ENCODE measurements around the gene ZBTB20. TPM values are rescaled to one million over a fixed set of nuclear protein-coding genes. Genes with fewer than 3 reads are reported as not detected.

The ZBTB20 gene
- total RNA-seq, 5 donors from 2014 or later (not counting 1 experiment from before 2014, with no cell fraction given) = 43.1 to 80.7 (median 48.4) TPM

DNA sequence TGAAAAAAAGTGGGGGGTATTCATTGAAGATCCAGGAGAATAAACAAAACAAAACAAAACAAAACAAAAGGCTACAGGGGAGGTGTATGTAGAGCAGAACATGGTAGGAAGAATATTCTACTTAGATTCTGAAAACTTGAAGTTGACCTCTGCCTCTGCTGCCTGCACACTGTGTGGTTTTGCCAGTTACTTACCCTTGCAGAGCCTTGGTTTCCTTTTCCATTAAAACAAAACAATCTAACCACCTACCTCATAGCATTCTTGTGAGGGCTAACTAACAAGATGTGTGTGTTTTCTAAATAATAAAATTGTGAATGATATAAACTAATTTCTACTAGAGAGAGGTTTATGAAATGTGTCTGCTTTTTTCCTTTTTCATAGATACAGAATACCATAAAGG is 430.2 kb downstream of the ZBTB20 start:
- H3K36me3 ChIP-seq (ENCODE audit: control insufficient read depth in 2 of 2, extremely low read depth in 1 of 2, insufficient read depth in 1 of 2, low read length in 1 of 2) = no peaks in the 10 kb centered on the region
- Mint-ChIP-seq H3K27me3 (no peaks in the 10 kb centered on the region), H3K36me3 (peaks cover 35% of the 10 kb centered on the region), H3K27ac (no peak overlapping the region), H3K9me3 (no peaks in the 10 kb centered on the region), H3K4me3 (no peak overlapping the region), H3K4me1 (peaks cover 23 to 43% (median 39%) of the 10 kb centered on the region in 3 donors)
- peaks cover 0 to 22% of the 10 kb centered on the region in 2 experiments for H3K4me1 ChIP-seq (ENCODE audit: control insufficient read depth in 1 of 2, extremely low read depth in 1 of 2, insufficient read depth in 2 of 2, low read length in 2 of 2)
- no peak for DNase-seq
- ATAC-seq (replicated peaks in 1 of 4) = no peak
- no peaks in the 10 kb centered on the region for H3K27me3 ChIP-seq (replicated peaks in 1 of 2; ENCODE audit: control insufficient read depth in 2 of 2, extremely low read depth in 1 of 2, insufficient read depth in 2 of 2, low read length in 1 of 2)
- H3K4me3 ChIP-seq (ENCODE audit: control insufficient read depth in 1 of 2, extremely low read depth in 1 of 2, low read length in 1 of 2) = no peak overlapping the region
- CTCF ChIA-PET = interaction anchor here in 1 of 2 donors (0.5 kb wide), 1 partner anchor 84 kb away, joined by 5 read pairs; no protein-coding TSS in a partner anchor
- POLR2A ChIA-PET = no interaction called here
- H3K27ac ChIP-seq (ENCODE audit: low read length) = no peak overlapping the region
- no peaks in the 10 kb centered on the region for H3K9me3 ChIP-seq

DNA sequence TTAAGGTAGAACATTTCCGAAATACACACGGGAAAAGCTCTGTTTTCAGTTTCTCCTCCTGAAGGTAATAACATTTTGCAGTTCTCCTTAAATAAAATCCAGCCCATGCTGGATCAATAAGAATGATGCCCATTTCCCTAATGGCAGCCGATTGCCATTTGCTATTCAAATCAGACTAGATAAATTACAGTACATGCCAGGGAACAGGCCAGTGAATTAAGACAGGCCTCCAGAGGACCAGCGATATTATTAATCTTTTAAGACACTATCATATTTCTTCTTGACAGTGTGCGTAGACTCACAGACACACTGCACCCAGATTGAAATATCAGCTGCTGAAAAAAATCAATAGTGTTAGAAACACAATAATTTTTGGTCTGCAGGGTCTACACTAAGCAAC is 431.0 kb downstream of the ZBTB20 start:
- ChIA-PET CTCF (interaction anchor here in 1 of 2 donors (0.5 kb wide), 1 partner anchor 85 kb away, joined by 5 read pairs; no protein-coding TSS in a partner anchor), POLR2A (no interaction called here)
- Histone ChIP-seq H3K36me3 (ENCODE audit: control insufficient read depth in 2 of 2, extremely low read depth in 1 of 2, insufficient read depth in 1 of 2, low read length in 1 of 2) (no peaks in the 10 kb centered on the region), H3K9me3 (no peaks in the 10 kb centered on the region), H3K27ac (ENCODE audit: low read length) (no peak overlapping the region), H3K4me3 (ENCODE audit: control insufficient read depth in 1 of 2, extremely low read depth in 1 of 2, low read length in 1 of 2) (no peak overlapping the region), H3K4me1 (ENCODE audit: control insufficient read depth in 1 of 2, extremely low read depth in 1 of 2, insufficient read depth in 2 of 2, low read length in 2 of 2) (peaks cover 0 to 15% of the 10 kb centered on the region in 2 experiments), H3K27me3 (replicated peaks in 1 of 2; ENCODE audit: control insufficient read depth in 2 of 2, extremely low read depth in 1 of 2, insufficient read depth in 2 of 2, low read length in 1 of 2) (no peaks in the 10 kb centered on the region)
- Mint-ChIP-seq H3K27me3 (no peaks in the 10 kb centered on the region), H3K4me1 (peaks cover 15 to 35% (median 31%) of the 10 kb centered on the region in 3 donors), H3K9me3 (no peaks in the 10 kb centered on the region), H3K27ac (no peak overlapping the region), H3K4me3 (no peak overlapping the region), H3K36me3 (peaks cover 42% of the 10 kb centered on the region)
- no peak for DNase-seq
- no peak for ATAC-seq (replicated peaks in 1 of 4)
- WGBS (ENCODE audit: insufficient coverage) = 100% methylated on average over 3 of the region's 5 CpGs

GRCh38 chr3:114714957-114715460 is 432.1 kb downstream of the ZBTB20 start:
- Mint-ChIP-seq H3K27ac (no peak overlapping the region), H3K4me1 (peaks cover 8 to 34% (median 25%) of the 10 kb centered on the region in 3 donors), H3K36me3 (peaks cover 53% of the 10 kb centered on the region), H3K4me3 (no peak overlapping the region), H3K9me3 (no peaks in the 10 kb centered on the region), H3K27me3 (no peaks in the 10 kb centered on the region)
- Histone ChIP-seq H3K36me3 (ENCODE audit: control insufficient read depth in 2 of 2, extremely low read depth in 1 of 2, insufficient read depth in 1 of 2, low read length in 1 of 2) (peaks cover 0 to 2% of the 10 kb centered on the region in 2 donors), H3K9me3 (no peaks in the 10 kb centered on the region), H3K4me3 (ENCODE audit: control insufficient read depth in 1 of 2, extremely low read depth in 1 of 2, low read length in 1 of 2) (no peak overlapping the region), H3K27me3 (replicated peaks in 1 of 2; ENCODE audit: control insufficient read depth in 2 of 2, extremely low read depth in 1 of 2, insufficient read depth in 2 of 2, low read length in 1 of 2) (no peaks in the 10 kb centered on the region), H3K27ac (ENCODE audit: low read length) (no peak overlapping the region), H3K4me1 (ENCODE audit: control insufficient read depth in 1 of 2, extremely low read depth in 1 of 2, insufficient read depth in 2 of 2, low read length in 2 of 2) (peaks cover 0 to 11% of the 10 kb centered on the region in 2 experiments)
- ATAC-seq (replicated peaks in 1 of 4) (no peak), DNase-seq (no peak)
- POLR2A ChIA-PET = interaction anchor here in 1 of 2 donors (0.5 to 0.6 kb wide), 2 partner anchors 14 to 543 kb away, joined by 4 read pairs; no protein-coding TSS in a partner anchor
- WGBS (ENCODE audit: insufficient coverage) = no CpG with 5 or more reads among the region's 7 CpGs
- CTCF ChIA-PET = interaction anchor here in 1 of 2 donors (0.5 to 0.6 kb wide), 2 partner anchors 305 to 450 kb away, joined by 3 read pairs; no protein-coding TSS in a partner anchor

- CTCF ChIA-PET = interaction anchor here in 1 of 2 donors (0.5 to 0.6 kb wide), 2 partner anchors 304 to 450 kb away, joined by 3 read pairs; no protein-coding TSS in a partner anchor
- Histone ChIP-seq H3K36me3 (ENCODE audit: control insufficient read depth in 2 of 2, extremely low read depth in 1 of 2, insufficient read depth in 1 of 2, low read length in 1 of 2) (peaks cover 0 to 2% of the 10 kb centered on the region in 2 donors), H3K27me3 (replicated peaks in 1 of 2; ENCODE audit: control insufficient read depth in 2 of 2, extremely low read depth in 1 of 2, insufficient read depth in 2 of 2, low read length in 1 of 2) (no peaks in the 10 kb centered on the region), H3K27ac (ENCODE audit: low read length) (no peak overlapping the region), H3K4me3 (ENCODE audit: control insufficient read depth in 1 of 2, extremely low read depth in 1 of 2, low read length in 1 of 2) (no peak overlapping the region), H3K4me1 (ENCODE audit: control insufficient read depth in 1 of 2, extremely low read depth in 1 of 2, insufficient read depth in 2 of 2, low read length in 2 of 2) (peaks cover 0 to 8% of the 10 kb centered on the region in 2 experiments), H3K9me3 (no peaks in the 10 kb centered on the region)
- no peak for ATAC-seq (replicated peaks in 1 of 4)
- H3K36me3 Mint-ChIP-seq = peaks cover 57% of the 10 kb centered on the region
- no peak overlapping the region for H3K27ac Mint-ChIP-seq
- no peak overlapping the region for H3K4me3 Mint-ChIP-seq
- 90% methylated on average over 2 of the region's 2 CpGs for WGBS (ENCODE audit: insufficient coverage)
- peaks cover 8 to 34% (median 25%) of the 10 kb centered on the region in 3 donors for H3K4me1 Mint-ChIP-seq
- DNase-seq = no peak
- POLR2A ChIA-PET = interaction anchor here in 1 of 2 donors (0.5 to 0.6 kb wide), 2 partner anchors 13 to 543 kb away, joined by 4 read pairs; no protein-coding TSS in a partner anchor
- H3K27me3 Mint-ChIP-seq = no peaks in the 10 kb centered on the region
- H3K9me3 Mint-ChIP-seq = no peaks in the 10 kb centered on the region
These were observed 432.9 kb downstream of the ZBTB20 start for GRCh38 chr3:114714237-114714636.

GRCh38 chr3:114712728-114713492 is 434.2 kb downstream of the ZBTB20 start:
- Histone ChIP-seq H3K4me1 (ENCODE audit: control insufficient read depth in 1 of 2, extremely low read depth in 1 of 2, insufficient read depth in 2 of 2, low read length in 2 of 2) (peaks cover 0 to 8% of the 10 kb centered on the region in 2 experiments), H3K27me3 (replicated peaks in 1 of 2; ENCODE audit: control insufficient read depth in 2 of 2, extremely low read depth in 1 of 2, insufficient read depth in 2 of 2, low read length in 1 of 2) (no peaks in the 10 kb centered on the region), H3K27ac (ENCODE audit: low read length) (no peak overlapping the region), H3K9me3 (no peaks in the 10 kb centered on the region), H3K4me3 (ENCODE audit: control insufficient read depth in 1 of 2, extremely low read depth in 1 of 2, low read length in 1 of 2) (no peak overlapping the region), H3K36me3 (ENCODE audit: control insufficient read depth in 2 of 2, extremely low read depth in 1 of 2, insufficient read depth in 1 of 2, low read length in 1 of 2) (peaks cover 0 to 2% of the 10 kb centered on the region in 2 donors)
- POLR2A ChIA-PET = no interaction called here
- Mint-ChIP-seq H3K4me3 (no peak overlapping the region), H3K4me1 (peaks cover 3 to 27% (median 22%) of the 10 kb centered on the region in 3 donors), H3K27ac (no peak overlapping the region), H3K36me3 (peaks cover 50% of the 10 kb centered on the region), H3K9me3 (no peaks in the 10 kb centered on the region), H3K27me3 (no peaks in the 10 kb centered on the region)
- no peak for ATAC-seq (replicated peaks in 1 of 4)
- CTCF ChIA-PET = no interaction called here
- WGBS (ENCODE audit: insufficient coverage) = no CpG with 5 or more reads among the region's 9 CpGs
- DNase-seq = no peak

- WGBS (ENCODE audit: insufficient coverage) = no CpG with 5 or more reads among the region's 2 CpGs
- no peaks in the 10 kb centered on the region for H3K27me3 Mint-ChIP-seq
- H3K4me1 Mint-ChIP-seq = peaks cover 4 to 31% (median 23%) of the 10 kb centered on the region in 3 donors
- Histone ChIP-seq H3K4me3 (ENCODE audit: control insufficient read depth in 1 of 2, extremely low read depth in 1 of 2, low read length in 1 of 2) (no peak overlapping the region), H3K9me3 (no peaks in the 10 kb centered on the region), H3K36me3 (ENCODE audit: control insufficient read depth in 2 of 2, extremely low read depth in 1 of 2, insufficient read depth in 1 of 2, low read length in 1 of 2) (peaks cover 0 to 2% of the 10 kb centered on the region in 2 donors), H3K4me1 (ENCODE audit: control insufficient read depth in 1 of 2, extremely low read depth in 1 of 2, insufficient read depth in 2 of 2, low read length in 2 of 2) (no peaks in the 10 kb centered on the region), H3K27me3 (replicated peaks in 1 of 2; ENCODE audit: control insufficient read depth in 2 of 2, extremely low read depth in 1 of 2, insufficient read depth in 2 of 2, low read length in 1 of 2) (no peaks in the 10 kb centered on the region), H3K27ac (ENCODE audit: low read length) (no peak overlapping the region)
- no peaks in the 10 kb centered on the region for H3K9me3 Mint-ChIP-seq
- POLR2A ChIA-PET = no interaction called here
- CTCF ChIA-PET = no interaction called here
- no peak overlapping the region for H3K4me3 Mint-ChIP-seq
- DNase-seq (no peak), ATAC-seq (replicated peaks in 1 of 4) (no peak)
- peaks cover 38% of the 10 kb centered on the region for H3K36me3 Mint-ChIP-seq
- H3K27ac Mint-ChIP-seq = no peak overlapping the region
These were observed 435.7 kb downstream of the ZBTB20 start for GRCh38 chr3:114711321-114711886.

All from T-cell (primary cell).